Measurements from ENCODE around the gene ETV1.

The ETV1 gene

GRCh38 chr7:13878154-13878553 lies 111.3 kb downstream of the ETV1 start:
- H3K79me2 ChIP-seq (ENCODE audit: control insufficient read depth, insufficient read depth, low read length), result no peaks in the 10 kb centered on the region
- H3K9ac ChIP-seq (ENCODE audit: low read length), result no peak overlapping the region
- H3K36me3 ChIP-seq (ENCODE audit: control insufficient read depth, insufficient read depth, low read length), result no peaks in the 10 kb centered on the region
- H3K27ac ChIP-seq (ENCODE audit: low read depth, low read length), result no peak overlapping the region
- no peak overlapping the region for H2BK15ac ChIP-seq (replicated peaks; ENCODE audit: low read depth)
- H2AK5ac ChIP-seq (ENCODE audit: low read length), result no peak overlapping the region
- H3K23ac ChIP-seq (ENCODE audit: low read length), result no peak overlapping the region
- no peaks in the 10 kb centered on the region for H3K79me1 ChIP-seq (ENCODE audit: low read length)
- no peak overlapping the region for H4K8ac ChIP-seq (ENCODE audit: low read depth, low read length)
- H3K4ac ChIP-seq (ENCODE audit: low read depth, low read length), result no peak overlapping the region
- no peak overlapping the region for H2BK5ac ChIP-seq (ENCODE audit: low read length)
- no peak overlapping the region for H2BK120ac ChIP-seq (ENCODE audit: low read depth, low read length)
- no peak overlapping the region for H3K4me3 ChIP-seq (ENCODE audit: low read length)
- no peak overlapping the region for H3K4me2 ChIP-seq (ENCODE audit: low read length)
- DNase-seq, result no peak
- no peak overlapping the region for H3K18ac ChIP-seq (ENCODE audit: low read length)
- no peaks in the 10 kb centered on the region for H3K4me1 ChIP-seq (ENCODE audit: control insufficient read depth, low read depth, low read length)
- no peak overlapping the region for H4K5ac ChIP-seq (ENCODE audit: low read length)
- no peaks in the 10 kb centered on the region for H3K27me3 ChIP-seq (ENCODE audit: insufficient read depth, low read length, poor library complexity)
- no peak overlapping the region for H3K56ac ChIP-seq (ENCODE audit: low read length)

- WGBS (ENCODE audit: extremely low coverage, insufficient coverage, low lambda C conversion rate), result no CpG with 5 or more reads among the region's 5 CpGs
Observed at GRCh38 chr7:13875496-13876074, 113.9 kb downstream of the ETV1 start.

DNA sequence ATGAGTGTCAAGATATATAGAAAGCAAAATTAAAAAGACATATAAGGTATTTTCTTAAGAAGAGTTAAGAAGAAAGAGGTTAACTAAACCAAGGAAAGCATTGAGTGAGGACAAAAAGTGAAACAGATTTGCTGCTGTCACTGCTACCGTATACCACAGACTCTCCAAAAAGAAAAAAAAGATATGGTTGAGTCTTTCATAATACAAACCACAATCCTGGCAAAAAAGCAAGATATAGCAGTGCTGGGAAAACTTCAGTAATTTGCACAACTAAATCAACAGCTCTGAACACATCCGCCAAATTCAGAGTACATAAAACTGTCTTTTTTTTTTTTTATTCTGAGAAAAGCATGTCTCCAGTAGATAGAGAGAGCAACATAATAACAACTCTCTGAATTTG lies 114.7 kb downstream of the ETV1 start:
- no peak for DNase-seq
- no peak overlapping the region for H2AK5ac ChIP-seq (ENCODE audit: low read length)
- no peak overlapping the region for H3K23ac ChIP-seq (ENCODE audit: low read length)
- no peak overlapping the region for H3K4me2 ChIP-seq (ENCODE audit: low read length)
- no peaks in the 10 kb centered on the region for H3K79me1 ChIP-seq (ENCODE audit: low read length)
- no peak overlapping the region for H3K18ac ChIP-seq (ENCODE audit: low read length)
- H4K8ac ChIP-seq (ENCODE audit: low read depth, low read length), result no peak overlapping the region
- H3K4me1 ChIP-seq (ENCODE audit: control insufficient read depth, low read depth, low read length), result no peaks in the 10 kb centered on the region
- no peaks in the 10 kb centered on the region for H3K27me3 ChIP-seq (ENCODE audit: insufficient read depth, low read length, poor library complexity)
- H3K36me3 ChIP-seq (ENCODE audit: control insufficient read depth, insufficient read depth, low read length), result no peaks in the 10 kb centered on the region
- H3K79me2 ChIP-seq (ENCODE audit: control insufficient read depth, insufficient read depth, low read length), result no peaks in the 10 kb centered on the region
- WGBS (ENCODE audit: extremely low coverage, insufficient coverage, low lambda C conversion rate), result no CpG with 5 or more reads among the region's 2 CpGs
- H3K27ac ChIP-seq (ENCODE audit: low read depth, low read length), result no peak overlapping the region
- no peak overlapping the region for H3K4ac ChIP-seq (ENCODE audit: low read depth, low read length)
- H2BK5ac ChIP-seq (ENCODE audit: low read length), result no peak overlapping the region
- no peak overlapping the region for H3K56ac ChIP-seq (ENCODE audit: low read length)
- no peak overlapping the region for H3K4me3 ChIP-seq (ENCODE audit: low read length)
- H4K5ac ChIP-seq (ENCODE audit: low read length), result no peak overlapping the region
- no peak overlapping the region for H3K9ac ChIP-seq (ENCODE audit: low read length)
- H2BK120ac ChIP-seq (ENCODE audit: low read depth, low read length), result no peak overlapping the region
- no peak overlapping the region for H2BK15ac ChIP-seq (replicated peaks; ENCODE audit: low read depth)

More at GRCh38 chr7:13875496-13876074, 113.9 kb downstream of the ETV1 start:
- H3K27ac ChIP-seq (ENCODE audit: low read depth, low read length), result no peak overlapping the region
- no peak overlapping the region for H3K4ac ChIP-seq (ENCODE audit: low read depth, low read length)
- H3K18ac ChIP-seq (ENCODE audit: low read length), result no peak overlapping the region
- H3K79me2 ChIP-seq (ENCODE audit: control insufficient read depth, insufficient read depth, low read length), result no peaks in the 10 kb centered on the region
- no peaks in the 10 kb centered on the region for H3K27me3 ChIP-seq (ENCODE audit: insufficient read depth, low read length, poor library complexity)
- no peak overlapping the region for H3K4me2 ChIP-seq (ENCODE audit: low read length)
- H3K4me3 ChIP-seq (ENCODE audit: low read length), result no peak overlapping the region
- no peak overlapping the region for H4K5ac ChIP-seq (ENCODE audit: low read length)
- H2BK120ac ChIP-seq (ENCODE audit: low read depth, low read length), result no peak overlapping the region
- no peaks in the 10 kb centered on the region for H3K79me1 ChIP-seq (ENCODE audit: low read length)
- no peak overlapping the region for H2BK5ac ChIP-seq (ENCODE audit: low read length)
- no peak overlapping the region for H3K9ac ChIP-seq (ENCODE audit: low read length)
- H3K36me3 ChIP-seq (ENCODE audit: control insufficient read depth, insufficient read depth, low read length), result no peaks in the 10 kb centered on the region
- H3K56ac ChIP-seq (ENCODE audit: low read length), result no peak overlapping the region
- no peak overlapping the region for H2BK15ac ChIP-seq (replicated peaks; ENCODE audit: low read depth)
- no peak overlapping the region for H2AK5ac ChIP-seq (ENCODE audit: low read length)
- no peak overlapping the region for H3K23ac ChIP-seq (ENCODE audit: low read length)
- DNase-seq, result no peak
- H3K4me1 ChIP-seq (ENCODE audit: control insufficient read depth, low read depth, low read length), result no peaks in the 10 kb centered on the region
- no peak overlapping the region for H4K8ac ChIP-seq (ENCODE audit: low read depth, low read length)

DNA sequence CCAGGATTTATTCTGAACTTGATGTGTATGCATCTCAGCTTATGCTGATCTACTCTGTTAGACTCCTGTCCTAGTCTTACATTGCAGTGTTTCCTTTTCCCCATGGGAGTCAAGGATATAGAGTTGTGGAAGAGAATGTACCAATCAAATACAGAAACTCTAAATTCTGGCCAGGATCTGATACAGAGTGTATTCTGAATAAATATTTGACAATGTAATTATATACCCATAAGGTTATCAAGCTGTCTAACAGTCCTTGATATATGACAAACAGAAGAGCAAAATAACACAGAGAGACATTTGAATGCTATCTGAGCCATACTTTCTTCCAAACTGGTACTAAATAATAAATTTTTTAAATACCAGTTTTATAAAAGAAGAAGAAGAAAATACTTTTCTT lies 116.8 kb downstream of the ETV1 start:
- Histone ChIP-seq H4K8ac (ENCODE audit: low read depth, low read length) (no peak overlapping the region), H3K9ac (ENCODE audit: low read length) (no peak overlapping the region), H3K18ac (ENCODE audit: low read length) (no peak overlapping the region)

DNA sequence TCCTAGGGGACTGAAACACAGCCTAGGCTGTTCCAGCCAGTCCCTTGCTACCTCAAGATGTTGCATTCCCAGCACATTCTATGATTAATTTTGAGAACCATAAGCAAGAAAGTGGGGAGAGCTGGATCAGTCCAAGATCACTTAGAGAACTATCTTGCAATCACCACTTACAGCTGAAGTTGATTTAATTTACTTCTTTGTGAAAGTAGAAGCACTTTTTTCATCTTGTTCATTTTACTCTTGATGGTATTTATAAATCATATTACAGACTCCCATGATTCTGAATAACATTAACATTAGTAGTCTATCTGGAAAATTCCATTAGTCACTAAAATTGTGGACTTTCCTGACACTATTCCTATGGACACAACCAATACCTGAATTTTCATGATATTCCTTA lies 118.5 kb downstream of the ETV1 start:
- no peak overlapping the region for H3K23ac ChIP-seq (ENCODE audit: low read length)
- H2AK5ac ChIP-seq (ENCODE audit: low read length), result no peak overlapping the region
- no peaks in the 10 kb centered on the region for H3K36me3 ChIP-seq (ENCODE audit: control insufficient read depth, insufficient read depth, low read length)
- H3K79me1 ChIP-seq (ENCODE audit: low read length), result no peaks in the 10 kb centered on the region
- no peak overlapping the region for H3K4ac ChIP-seq (ENCODE audit: low read depth, low read length)
- no peak for DNase-seq
- H3K27me3 ChIP-seq (ENCODE audit: insufficient read depth, low read length, poor library complexity), result no peaks in the 10 kb centered on the region
- H2BK5ac ChIP-seq (ENCODE audit: low read length), result no peak overlapping the region
- H3K79me2 ChIP-seq (ENCODE audit: control insufficient read depth, insufficient read depth, low read length), result no peaks in the 10 kb centered on the region
- no peak overlapping the region for H3K4me3 ChIP-seq (ENCODE audit: low read length)
- H3K56ac ChIP-seq (ENCODE audit: low read length), result no peak overlapping the region
- H3K4me1 ChIP-seq (ENCODE audit: control insufficient read depth, low read depth, low read length), result no peaks in the 10 kb centered on the region
- H4K5ac ChIP-seq (ENCODE audit: low read length), result no peak overlapping the region
- H2BK120ac ChIP-seq (ENCODE audit: low read depth, low read length), result no peak overlapping the region
- no peak overlapping the region for H3K9ac ChIP-seq (ENCODE audit: low read length)
- H3K27ac ChIP-seq (ENCODE audit: low read depth, low read length), result no peak overlapping the region
- H3K18ac ChIP-seq (ENCODE audit: low read length), result no peak overlapping the region
- H4K8ac ChIP-seq (ENCODE audit: low read depth, low read length), result no peak overlapping the region
- H2BK15ac ChIP-seq (replicated peaks; ENCODE audit: low read depth), result no peak overlapping the region
- H3K4me2 ChIP-seq (ENCODE audit: low read length), result no peak overlapping the region

More for the DNA sequence above, 116.8 kb downstream of the ETV1 start:
- H3K56ac ChIP-seq (ENCODE audit: low read length), result no peak overlapping the region
- H2BK15ac ChIP-seq (replicated peaks; ENCODE audit: low read depth), result no peak overlapping the region
- H2BK5ac ChIP-seq (ENCODE audit: low read length), result no peak overlapping the region
- H3K27ac ChIP-seq (ENCODE audit: low read depth, low read length), result no peak overlapping the region
- no peaks in the 10 kb centered on the region for H3K27me3 ChIP-seq (ENCODE audit: insufficient read depth, low read length, poor library complexity)
- H3K79me1 ChIP-seq (ENCODE audit: low read length), result no peaks in the 10 kb centered on the region
- H3K4ac ChIP-seq (ENCODE audit: low read depth, low read length), result no peak overlapping the region
- no peak for DNase-seq
- no peak overlapping the region for H3K4me3 ChIP-seq (ENCODE audit: low read length)
- no peak overlapping the region for H2AK5ac ChIP-seq (ENCODE audit: low read length)
- H4K5ac ChIP-seq (ENCODE audit: low read length), result no peak overlapping the region
- no peaks in the 10 kb centered on the region for H3K79me2 ChIP-seq (ENCODE audit: control insufficient read depth, insufficient read depth, low read length)
- H3K23ac ChIP-seq (ENCODE audit: low read length), result no peak overlapping the region
- H3K36me3 ChIP-seq (ENCODE audit: control insufficient read depth, insufficient read depth, low read length), result no peaks in the 10 kb centered on the region
- no peak overlapping the region for H3K4me2 ChIP-seq (ENCODE audit: low read length)
- H2BK120ac ChIP-seq (ENCODE audit: low read depth, low read length), result no peak overlapping the region
- H3K4me1 ChIP-seq (ENCODE audit: control insufficient read depth, low read depth, low read length), result no peaks in the 10 kb centered on the region

DNA sequence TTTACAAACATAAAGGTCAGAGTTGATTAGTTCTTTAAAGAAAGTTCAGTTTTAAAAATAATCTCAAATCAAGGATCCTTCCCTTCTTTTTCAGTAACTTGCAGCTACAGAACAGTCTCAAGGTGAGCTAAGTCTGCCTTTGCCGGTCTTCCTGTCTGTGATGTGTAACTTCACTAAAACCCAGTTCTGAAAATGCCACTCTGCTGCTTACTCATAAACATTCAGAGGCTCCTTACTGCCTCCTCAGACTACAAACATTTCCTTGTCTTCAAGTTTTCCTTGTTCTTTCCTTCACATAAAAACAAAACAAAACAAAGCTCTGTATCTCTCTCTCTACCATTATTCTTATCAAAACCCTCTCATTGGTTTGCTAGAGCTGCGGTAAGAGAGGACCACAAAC lies 128.7 kb downstream of the ETV1 start:
- H3K23ac ChIP-seq (ENCODE audit: low read length), result no peak overlapping the region
- no peak overlapping the region for H3K9ac ChIP-seq (ENCODE audit: low read length)
- no peak overlapping the region for H4K5ac ChIP-seq (ENCODE audit: low read length)
- H3K56ac ChIP-seq (ENCODE audit: low read length), result no peak overlapping the region
- no peaks in the 10 kb centered on the region for H3K27me3 ChIP-seq (ENCODE audit: insufficient read depth, low read length, poor library complexity)
- no peaks in the 10 kb centered on the region for H3K79me2 ChIP-seq (ENCODE audit: control insufficient read depth, insufficient read depth, low read length)
- H3K4ac ChIP-seq (ENCODE audit: low read depth, low read length), result no peak overlapping the region
- H2BK120ac ChIP-seq (ENCODE audit: low read depth, low read length), result no peak overlapping the region
- no peak overlapping the region for H3K18ac ChIP-seq (ENCODE audit: low read length)
- no peak for DNase-seq
- no peak overlapping the region for H2BK15ac ChIP-seq (replicated peaks; ENCODE audit: low read depth)
- no peaks in the 10 kb centered on the region for H3K4me1 ChIP-seq (ENCODE audit: control insufficient read depth, low read depth, low read length)
- no peak overlapping the region for H3K27ac ChIP-seq (ENCODE audit: low read depth, low read length)
- no peak overlapping the region for H2AK5ac ChIP-seq (ENCODE audit: low read length)
- no peak overlapping the region for H2BK5ac ChIP-seq (ENCODE audit: low read length)
- no peaks in the 10 kb centered on the region for H3K79me1 ChIP-seq (ENCODE audit: low read length)
- no peaks in the 10 kb centered on the region for H3K36me3 ChIP-seq (ENCODE audit: control insufficient read depth, insufficient read depth, low read length)
- no peak overlapping the region for H4K8ac ChIP-seq (ENCODE audit: low read depth, low read length)
- WGBS (ENCODE audit: extremely low coverage, insufficient coverage, low lambda C conversion rate), result no CpG with 5 or more reads among the region's 2 CpGs
- H3K4me3 ChIP-seq (ENCODE audit: low read length), result no peak overlapping the region
- H3K4me2 ChIP-seq (ENCODE audit: low read length), result no peak overlapping the region

Data from mesendoderm (in vitro differentiated cells).